ENCODE data around the gene RBM7.

- TF ChIP-seq CTCF (IDR thresholded peaks at IDR 0.05; ENCODE audit: extremely low read depth in 1 of 2, insufficient read depth in 1 of 2, low read depth in 1 of 2, low read length in 2 of 2), result no peak
- TF ChIP-seq POLR2A (IDR thresholded peaks at IDR 0.05; ENCODE audit: low read depth, low read length), result no peak
- TF ChIP-seq FOS (IDR thresholded peaks at IDR 0.05; ENCODE audit: borderline replicate concordance, insufficient read depth, low read length), result no peak
- TF ChIP-seq EZH2 (IDR thresholded peaks at IDR 0.05; ENCODE audit: borderline replicate concordance, low read depth, low read length, severe bottlenecking), result no peak
- TF ChIP-seq JUN (IDR thresholded peaks at IDR 0.05; ENCODE audit: borderline replicate concordance, insufficient read depth, insufficient read length, low read depth), result no peak
- no peak for TF ChIP-seq GATA2 (IDR thresholded peaks at IDR 0.05; ENCODE audit: insufficient read depth, insufficient read length, low read depth, low read length)
Observed at GRCh38 chr11:114396916-114397315, 3.5 kb upstream of the RBM7 start.
